Esophagus (tissue), 2 donors: ENCODE data around the gene MYH14. TPM values are rescaled to one million over a fixed set of nuclear protein-coding genes. Genes with fewer than 3 reads are reported as not detected.
A peak's percentile ranks its signal among the peaks of the same experiment; 100 is the strongest.

Experiments used
- H3K27ac ChIP-seq, 2 donors: one replicate each; pipeline ENCODE4 v1.5.1; 2013; ENCODE audit warnings: low read depth in 2 of 2, mild to moderate bottlenecking in 2 of 2, inconsistent platforms in 1 of 2, low read length in 1 of 2, moderate library complexity in 1 of 2
- H3K27me3 ChIP-seq, 2 donors: one replicate each; pipeline ENCODE4 v1.6.1; 2013; ENCODE audit warnings: low read length in 2 of 2, control low read depth in 1 of 2, mild to moderate bottlenecking in 1 of 2; ENCODE audit not compliant: insufficient read depth in 2 of 2, control insufficient read depth in 1 of 2
- H3K36me3 ChIP-seq, 2 donors: one replicate each; pipeline ENCODE4 v1.6.1; 2013; ENCODE audit warnings: low read length in 1 of 2; ENCODE audit not compliant: control insufficient read depth in 2 of 2, insufficient read depth in 2 of 2
- H3K4me1 ChIP-seq, 2 donors: one replicate each; pipeline ENCODE4 v1.6.1; 2013; ENCODE audit warnings: low read length in 1 of 2; ENCODE audit not compliant: control insufficient read depth in 2 of 2, insufficient read depth in 2 of 2
- H3K4me3 ChIP-seq, 2 donors: one replicate each; pipeline ENCODE4 v1.5.1; 2013; ENCODE audit warnings: low read length in 2 of 2, mild to moderate bottlenecking in 2 of 2, low read depth in 1 of 2, moderate library complexity in 1 of 2
- H3K9me3 ChIP-seq, 2 donors: one replicate each; pipeline ENCODE4 v1.6.1; 2013; ENCODE audit warnings: mild to moderate bottlenecking in 2 of 2, low read depth in 1 of 2, low read length in 1 of 2, moderate library complexity in 1 of 2; ENCODE audit not compliant: control insufficient read depth in 2 of 2, insufficient read depth in 1 of 2
- WGBS, 2 donors: extraction: QIAGEN DNeasy Blood & Tissue Kit; methylation state at CpG; one replicate each; pipeline ENCODE4 v1.1.7; 2013; 5-methylcytosine and 5-hydroxymethylcytosine counted together
- polyA plus RNA-seq, 2 donors: library from polyadenylated mRNA; stranded (reverse); fragments of 200-250 nt; gene quantifications; one replicate each; pipeline ENCODE4 v1.2.3, GENCODE V29; 2013
- donor health status: healthy with polysubstance abuse.
- donor health status: Bipolar disorder and iron deficiency.

MYH14 gene
- polyA plus RNA-seq, 2 donors: 72.9 to 110 TPM

- no peaks in the 10 kb centered on the region for H3K27me3 ChIP-seq
- H3K9me3 ChIP-seq: no peaks in the 10 kb centered on the region
- peaks cover 0 to 7% of the 10 kb centered on the region in 2 donors for H3K4me1 ChIP-seq
- H3K36me3 ChIP-seq: no peaks in the 10 kb centered on the region
- no peak overlapping the region for H3K27ac ChIP-seq
- WGBS, 2 donors: 55 to 65% methylated on average over 8 of the region's 8 CpGs
- H3K4me3 ChIP-seq: no peak overlapping the region
Observed at GRCh38 chr19:50173127-50173526, 30.3 kb upstream of the MYH14 start.

GRCh38 chr19:50174100-50174793, 29.2 kb upstream of the MYH14 start:
- Histone ChIP-seq H3K27ac (no peak overlapping the region), H3K4me1 (peaks cover 0 to 4% of the 10 kb centered on the region in 2 donors), H3K27me3 (no peaks in the 10 kb centered on the region), H3K4me3 (no peak overlapping the region), H3K9me3 (no peaks in the 10 kb centered on the region), H3K36me3 (no peaks in the 10 kb centered on the region)
- 38 to 45% methylated on average over 5 of the region's 5 CpGs for WGBS, 2 donors

- Histone ChIP-seq H3K4me1 (peaks cover 0 to 4% of the 10 kb centered on the region in 2 donors), H3K27me3 (no peaks in the 10 kb centered on the region), H3K27ac (no peak overlapping the region), H3K4me3 (no peak overlapping the region), H3K36me3 (no peaks in the 10 kb centered on the region), H3K9me3 (peaks cover 0 to 2% of the 10 kb centered on the region in 2 donors)
- WGBS, 2 donors: 79 to 80% methylated on average over 10 of the region's 10 CpGs
Observed at GRCh38 chr19:50175924-50176323, 27.5 kb upstream of the MYH14 start.

- H3K27me3 ChIP-seq: no peaks in the 10 kb centered on the region
- H3K4me3 ChIP-seq: no peak overlapping the region
- peaks cover 0 to 4% of the 10 kb centered on the region in 2 donors for H3K4me1 ChIP-seq
- no peaks in the 10 kb centered on the region for H3K36me3 ChIP-seq
- peaks cover 0 to 2% of the 10 kb centered on the region in 2 donors for H3K9me3 ChIP-seq
- WGBS, 2 donors: 85 to 86% methylated on average over 9 of the region's 9 CpGs
- H3K27ac ChIP-seq: no peak overlapping the region
Observed at GRCh38 chr19:50176775-50177174, 26.6 kb upstream of the MYH14 start.

GRCh38 chr19:50178320-50178719, 25.1 kb upstream of the MYH14 start:
- peaks cover 0 to 2% of the 10 kb centered on the region in 2 donors for H3K9me3 ChIP-seq
- peak overlapping the region in 1 of 2 donors; percentile 75 for H3K27ac ChIP-seq
- WGBS, 2 donors: 77 to 82% methylated on average over 1 of the region's 1 CpG
- no peaks in the 10 kb centered on the region for H3K27me3 ChIP-seq
- H3K4me3 ChIP-seq: no peak overlapping the region
- no peaks in the 10 kb centered on the region for H3K36me3 ChIP-seq
- peaks cover 0 to 4% of the 10 kb centered on the region in 2 donors for H3K4me1 ChIP-seq

- WGBS, 2 donors: 31 to 36% methylated on average over 9 of the region's 9 CpGs
Observed at GRCh38 chr19:50178859-50179537, 24.4 kb upstream of the MYH14 start.

GRCh38 chr19:50181121-50181520, 22.3 kb upstream of the MYH14 start:
- Histone ChIP-seq H3K4me1 (no peaks in the 10 kb centered on the region), H3K4me3 (no peak overlapping the region), H3K9me3 (peaks cover 0 to 2% of the 10 kb centered on the region in 2 donors), H3K36me3 (no peaks in the 10 kb centered on the region), H3K27ac (no peak overlapping the region), H3K27me3 (no peaks in the 10 kb centered on the region)
- 58 to 73% methylated on average over 5 of the region's 5 CpGs for WGBS, 2 donors

More at GRCh38 chr19:50178859-50179537, 24.4 kb upstream of the MYH14 start:
- no peaks in the 10 kb centered on the region for H3K27me3 ChIP-seq
- H3K27ac ChIP-seq: peak overlapping the region; percentile 75 to 89
- H3K9me3 ChIP-seq: peaks cover 0 to 2% of the 10 kb centered on the region in 2 donors
- no peak overlapping the region for H3K4me3 ChIP-seq
- no peaks in the 10 kb centered on the region for H3K36me3 ChIP-seq
- peaks cover 0 to 4% of the 10 kb centered on the region in 2 donors for H3K4me1 ChIP-seq

GRCh38 chr19:50184196-50184595, 19.2 kb upstream of the MYH14 start:
- Histone ChIP-seq H3K27ac (no peak overlapping the region), H3K4me3 (no peak overlapping the region)
- 4 to 12% methylated on average over 1 of the region's 1 CpG for WGBS, 2 donors

GRCh38 chr19:50187937-50188336, 15.5 kb upstream of the MYH14 start:
- Histone ChIP-seq H3K4me3 (no peak overlapping the region), H3K9me3 (peaks cover 3 to 4% of the 10 kb centered on the region in 2 donors), H3K36me3 (no peaks in the 10 kb centered on the region), H3K4me1 (peaks cover 0 to 2% of the 10 kb centered on the region in 2 donors), H3K27me3 (no peaks in the 10 kb centered on the region), H3K27ac (no peak overlapping the region)
- WGBS, 2 donors: 59 to 75% methylated on average over 13 of the region's 13 CpGs

More at GRCh38 chr19:50184196-50184595, 19.2 kb upstream of the MYH14 start:
- Histone ChIP-seq H3K4me1 (peaks cover 0 to 2% of the 10 kb centered on the region in 2 donors), H3K27me3 (no peaks in the 10 kb centered on the region), H3K36me3 (no peaks in the 10 kb centered on the region), H3K9me3 (peaks cover 3% of the 10 kb centered on the region in 2 donors)
